ENCODE measurements around the gene INPP5E.

DNA sequence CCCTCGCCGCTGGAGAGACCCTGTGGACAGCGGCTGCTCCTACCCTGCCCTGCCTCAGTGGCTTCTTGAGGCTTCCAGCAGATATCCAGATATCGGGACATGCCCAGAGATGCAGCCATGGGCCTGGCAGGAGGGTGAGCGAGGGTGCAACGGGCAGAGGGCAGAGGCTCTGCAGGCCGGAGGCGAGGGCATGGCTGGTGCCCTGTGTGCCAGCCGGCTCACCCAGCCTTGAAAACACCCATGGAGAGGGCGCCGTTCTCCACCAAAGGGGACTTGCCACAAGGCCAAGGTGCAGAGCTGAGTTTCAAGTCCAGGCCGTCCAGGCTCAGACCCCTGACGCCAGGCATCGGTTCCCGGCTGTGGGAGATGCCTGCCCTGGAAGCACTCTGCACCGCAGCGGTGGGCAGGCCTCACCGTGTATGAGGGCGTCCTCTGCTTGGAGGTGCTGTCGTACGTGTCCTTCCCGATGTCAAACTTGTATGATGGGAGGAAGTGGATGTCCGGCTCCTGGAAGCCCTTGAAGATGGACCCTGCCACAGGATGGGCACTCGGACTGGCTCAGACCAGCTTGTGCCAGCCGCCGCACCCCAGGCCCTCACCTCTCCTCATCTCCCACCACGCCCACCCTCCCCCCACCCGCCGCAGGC lies 8.9 kb downstream of the INPP5E start:
- no peak for TF ChIP-seq GATA1 (IDR thresholded peaks at IDR 0.05; ENCODE audit: low read depth, low read length)
- TF ChIP-seq POLR2A (IDR thresholded peaks at IDR 0.05; ENCODE audit: low read length), result no peak

Measured in erythroblast (primary cell).